ENCODE measurements around the gene EVA1C. TPM values are rescaled to one million over a fixed set of nuclear protein-coding genes. Genes with fewer than 3 reads are reported as not detected.
A peak's percentile ranks its signal among the peaks of the same experiment; 100 is the strongest.
"Not testable (repeated sequence)": the region's sequence is repeated elsewhere in the genome, so short reads cannot be mapped to it uniquely, and the experiment has no call there.

The EVA1C gene
- total and polyA plus RNA-seq, 2 experiments from 2014 or later = 2.2 to 3.4 TPM

GRCh38 chr21:32494934-32495709 lies 82.6 kb downstream of the EVA1C start:
- Histone ChIP-seq H3K9me2 (replicated peaks; ENCODE audit: insufficient read depth) (no peaks in the 10 kb centered on the region), H3K79me2 (no peaks in the 10 kb centered on the region), H3K36me3 (replicated peaks; ENCODE audit: insufficient read depth, low read depth) (no peaks in the 10 kb centered on the region), H2AFZ (no peak overlapping the region), H3K4me2 (peak overlapping the region; percentile 27), H3K9me3 (ENCODE audit: low read depth) (no peaks in the 10 kb centered on the region), H3K27me3 (no peaks in the 10 kb centered on the region), H3K4me3 (no peak overlapping the region), H4K20me1 (ENCODE audit: insufficient read depth, poor library complexity, severe bottlenecking) (no peaks in the 10 kb centered on the region), H3K27ac (peak overlapping the region; percentile 77), H3K4me1 (ENCODE audit: insufficient read depth) (peaks cover 23% of the 10 kb centered on the region)
- 48% methylated on average over 10 of the region's 10 CpGs for WGBS (ENCODE audit: low lambda C conversion rate, missing lambda C conversion rate)
- no peak for TF ChIP-seq EZH2phosphoT487 (IDR thresholded peaks at IDR 0.05; ENCODE audit: low read depth, severe bottlenecking, unreplicated experiment)
- no peak for TF ChIP-seq EZH2 (IDR thresholded peaks at IDR 0.05; ENCODE audit: borderline replicate concordance)
- TF ChIP-seq, protein P1, sequence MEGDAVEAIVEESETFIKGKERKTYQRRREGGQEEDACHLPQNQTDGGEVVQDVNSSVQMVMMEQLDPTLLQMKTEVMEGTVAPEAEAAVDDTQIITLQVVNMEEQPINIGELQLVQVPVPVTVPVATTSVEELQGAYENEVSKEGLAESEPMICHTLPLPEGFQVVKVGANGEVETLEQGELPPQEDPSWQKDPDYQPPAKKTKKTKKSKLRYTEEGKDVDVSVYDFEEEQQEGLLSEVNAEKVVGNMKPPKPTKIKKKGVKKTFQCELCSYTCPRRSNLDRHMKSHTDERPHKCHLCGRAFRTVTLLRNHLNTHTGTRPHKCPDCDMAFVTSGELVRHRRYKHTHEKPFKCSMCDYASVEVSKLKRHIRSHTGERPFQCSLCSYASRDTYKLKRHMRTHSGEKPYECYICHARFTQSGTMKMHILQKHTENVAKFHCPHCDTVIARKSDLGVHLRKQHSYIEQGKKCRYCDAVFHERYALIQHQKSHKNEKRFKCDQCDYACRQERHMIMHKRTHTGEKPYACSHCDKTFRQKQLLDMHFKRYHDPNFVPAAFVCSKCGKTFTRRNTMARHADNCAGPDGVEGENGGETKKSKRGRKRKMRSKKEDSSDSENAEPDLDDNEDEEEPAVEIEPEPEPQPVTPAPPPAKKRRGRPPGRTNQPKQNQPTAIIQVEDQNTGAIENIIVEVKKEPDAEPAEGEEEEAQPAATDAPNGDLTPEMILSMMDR (IDR thresholded peaks at IDR 0.05; ENCODE audit: poor library complexity) = no peak
- peak; percentile 10 for DNase-seq (ENCODE audit: low spot score)

DNA sequence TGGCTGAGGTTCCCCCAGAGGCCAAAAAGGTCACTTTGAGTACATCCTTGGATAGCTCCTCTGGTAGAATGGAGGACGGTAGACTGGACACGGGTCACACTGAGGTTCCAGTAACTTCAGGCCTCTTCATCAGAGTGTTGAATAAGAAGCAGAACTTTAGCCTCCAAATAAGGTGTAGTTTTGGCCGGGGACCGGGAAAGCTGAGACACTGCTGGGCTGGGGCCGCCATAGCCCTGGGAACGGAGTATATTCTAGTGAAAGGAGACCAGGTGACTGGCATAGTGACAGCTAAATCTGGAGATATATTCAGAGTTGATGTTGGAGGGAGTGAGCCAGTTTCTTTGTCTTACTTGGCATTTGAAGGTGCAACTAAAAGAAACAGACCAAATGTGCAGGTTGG lies 84.1 kb downstream of the EVA1C start:
- no peak overlapping the region for H3K4me3 ChIP-seq
- no peak for DNase-seq (ENCODE audit: low spot score)
- H3K36me3 ChIP-seq (replicated peaks; ENCODE audit: insufficient read depth, low read depth) = no peaks in the 10 kb centered on the region
- no peaks in the 10 kb centered on the region for H3K9me2 ChIP-seq (replicated peaks; ENCODE audit: insufficient read depth)
- no peak overlapping the region for H3K4me2 ChIP-seq
- no peak overlapping the region for H2AFZ ChIP-seq
- H3K27ac ChIP-seq = no peak overlapping the region
- no peaks in the 10 kb centered on the region for H3K9me3 ChIP-seq (ENCODE audit: low read depth)
- no peaks in the 10 kb centered on the region for H3K79me2 ChIP-seq
- peaks cover 23% of the 10 kb centered on the region for H3K4me1 ChIP-seq (ENCODE audit: insufficient read depth)
- H4K20me1 ChIP-seq (ENCODE audit: insufficient read depth, poor library complexity, severe bottlenecking) = no peaks in the 10 kb centered on the region
- TF ChIP-seq EZH2 (IDR thresholded peaks at IDR 0.05; ENCODE audit: borderline replicate concordance) (no peak), EZH2phosphoT487 (IDR thresholded peaks at IDR 0.05; ENCODE audit: low read depth, severe bottlenecking, unreplicated experiment) (no peak)
- TF ChIP-seq, protein P1 (IDR thresholded peaks at IDR 0.05; ENCODE audit: poor library complexity) = no peak
- no peaks in the 10 kb centered on the region for H3K27me3 ChIP-seq
- WGBS (ENCODE audit: low lambda C conversion rate, missing lambda C conversion rate) = 97% methylated on average over 6 of the region's 6 CpGs

- Histone ChIP-seq H3K4me1 (ENCODE audit: insufficient read depth) (peaks cover 8% of the 10 kb centered on the region), H3K27ac (no peak overlapping the region), H2AFZ (no peak overlapping the region), H4K20me1 (ENCODE audit: insufficient read depth, poor library complexity, severe bottlenecking) (no peaks in the 10 kb centered on the region), H3K79me2 (no peaks in the 10 kb centered on the region), H3K36me3 (replicated peaks; ENCODE audit: insufficient read depth, low read depth) (no peaks in the 10 kb centered on the region), H3K4me2 (no peak overlapping the region), H3K9me3 (ENCODE audit: low read depth) (no peaks in the 10 kb centered on the region), H3K9me2 (replicated peaks; ENCODE audit: insufficient read depth) (no peaks in the 10 kb centered on the region), H3K27me3 (no peaks in the 10 kb centered on the region), H3K4me3 (no peak overlapping the region)
- WGBS (ENCODE audit: low lambda C conversion rate, missing lambda C conversion rate) = 49% methylated on average over 14 of the region's 14 CpGs
- DNase-seq (ENCODE audit: low spot score) = peak; percentile 10
- TF ChIP-seq, protein P1 (IDR thresholded peaks at IDR 0.05; ENCODE audit: poor library complexity) = peak; percentile 7
- TF ChIP-seq EZH2phosphoT487 (IDR thresholded peaks at IDR 0.05; ENCODE audit: low read depth, severe bottlenecking, unreplicated experiment) = no peak
Measured at GRCh38 chr21:32499249-32500055, 86.9 kb downstream of the EVA1C start.

- not testable (repeated sequence) for H3K9me2 ChIP-seq (replicated peaks; ENCODE audit: insufficient read depth); H3K4me1 ChIP-seq (ENCODE audit: insufficient read depth); H3K27me3 ChIP-seq; H4K20me1 ChIP-seq (ENCODE audit: insufficient read depth, poor library complexity, severe bottlenecking); H3K9me3 ChIP-seq (ENCODE audit: low read depth); H2AFZ ChIP-seq; H3K4me3 ChIP-seq; H3K4me2 ChIP-seq; H3K27ac ChIP-seq; DNase-seq (ENCODE audit: low spot score); H3K36me3 ChIP-seq (replicated peaks; ENCODE audit: insufficient read depth, low read depth); H3K79me2 ChIP-seq
- 93% methylated on average over 7 of the region's 7 CpGs for WGBS (ENCODE audit: low lambda C conversion rate, missing lambda C conversion rate)
Measured at GRCh38 chr21:32503641-32504040, 91.1 kb downstream of the EVA1C start.

DNA sequence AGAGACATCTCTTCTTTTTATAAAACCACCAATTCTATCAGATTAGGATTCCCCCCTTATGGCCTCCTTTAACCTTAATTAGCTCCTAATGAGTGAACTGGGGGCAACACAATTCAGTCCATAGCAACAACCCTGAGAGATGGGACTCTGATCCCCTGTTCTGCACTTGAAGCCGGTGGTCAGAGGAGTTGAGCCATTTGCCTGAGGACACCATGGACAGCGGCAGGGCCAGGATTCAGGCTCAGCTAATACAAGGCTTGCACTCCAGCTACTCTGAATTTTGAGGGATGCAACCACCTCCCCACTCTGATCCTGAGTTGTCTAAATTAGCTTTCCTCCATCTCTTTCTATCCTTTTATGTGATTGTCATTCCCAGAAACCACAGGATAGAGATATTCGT lies 93.3 kb downstream of the EVA1C start:
- not testable (repeated sequence) for H3K27me3 ChIP-seq; H3K4me2 ChIP-seq; H3K27ac ChIP-seq; H2AFZ ChIP-seq; H3K9me2 ChIP-seq (replicated peaks; ENCODE audit: insufficient read depth); H3K4me1 ChIP-seq (ENCODE audit: insufficient read depth); H3K36me3 ChIP-seq (replicated peaks; ENCODE audit: insufficient read depth, low read depth); H3K4me3 ChIP-seq; H4K20me1 ChIP-seq (ENCODE audit: insufficient read depth, poor library complexity, severe bottlenecking); DNase-seq (ENCODE audit: low spot score); H3K79me2 ChIP-seq; H3K9me3 ChIP-seq (ENCODE audit: low read depth)
- WGBS (ENCODE audit: low lambda C conversion rate, missing lambda C conversion rate) = 78% methylated on average over 3 of the region's 3 CpGs
